HCT116 (cell line): ENCODE results near the gene NHSL2.
"Not testable (repeated sequence)": the region's sequence is repeated elsewhere in the genome, so short reads cannot be mapped to it uniquely, and the experiment has no call there.

Source experiments
- CEBPB ChIP-seq: IDR thresholded peaks from 2 replicates; pipeline ENCODE4 v1.6.1; 2012; ENCODE audit warnings: low read depth
- CTCF ChIP-seq, 3 experiments: fragments of 200-600 bp in 1 of 3; sonication (generic) in 1 of 3; IDR thresholded peaks in 2 of 3; conservative IDR thresholded peaks in 1 of 3; 2 replicates each; pipeline ENCODE4 v1.5.1; 2012 to 2017; ENCODE audit warnings: low read depth in 2 of 3, low read length in 2 of 3, antibody characterized with exemption in 1 of 3, borderline replicate concordance in 1 of 3, control low read depth in 1 of 3, mild to moderate bottlenecking in 1 of 3, mixed read lengths in 1 of 3, mixed run types in 1 of 3, moderate library complexity in 1 of 3; ENCODE audit not compliant: insufficient read depth in 1 of 3
- ELF1 ChIP-seq: IDR thresholded peaks from 2 replicates; pipeline ENCODE4 v1.6.1; 2012; ENCODE audit warnings: low read depth, borderline replicate concordance
- EZH2 ChIP-seq: fragments of 200-600 bp; sonication (generic); IDR thresholded peaks from 2 replicates; pipeline ENCODE4 v1.6.1; 2017; ENCODE audit warnings: antibody characterized with exemption, mixed run types
- EZH2phosphoT487 ChIP-seq: fragments of 200-600 bp; IDR thresholded peaks from 2 replicates; pipeline ENCODE4 v1.6.1; 2018; ENCODE audit warnings: antibody characterized with exemption, borderline replicate concordance
- JUND ChIP-seq: IDR thresholded peaks from 2 replicates; pipeline ENCODE4 v1.6.1; 2012
- MAX ChIP-seq: IDR thresholded peaks from 2 replicates; pipeline ENCODE4 v1.6.1; 2012
- POLR2A ChIP-seq: IDR thresholded peaks from 2 replicates; pipeline ENCODE4 v1.7.0; 2011; ENCODE audit warnings: borderline replicate concordance; ENCODE audit not compliant: insufficient read depth, insufficient read length; ENCODE audit errors: extremely low read depth
- POLR2AphosphoS5 ChIP-seq: IDR thresholded peaks from 2 replicates; pipeline ENCODE4 v1.6.1; 2011; ENCODE audit warnings: mild to moderate bottlenecking, low read depth, low read length, moderate library complexity
- REST ChIP-seq: IDR thresholded peaks from 2 replicates; pipeline ENCODE4 v1.6.1; 2012; ENCODE audit warnings: low read depth
- SIN3A ChIP-seq: IDR thresholded peaks from 2 replicates; pipeline ENCODE4 v1.6.1; 2012; ENCODE audit warnings: low read depth
- SP1 ChIP-seq: IDR thresholded peaks from 2 replicates; pipeline ENCODE4 v1.6.1; 2012; ENCODE audit warnings: low read depth
- YY1 ChIP-seq: IDR thresholded peaks from 2 replicates; pipeline ENCODE4 v1.6.1; 2011; ENCODE audit warnings: low read length, low read depth, moderate library complexity, mild to moderate bottlenecking; ENCODE audit not compliant: insufficient replicate concordance; ENCODE audit errors: extremely low read depth

GRCh38 chrX:71964184-71964583 lies 53.5 kb downstream of the NHSL2 start:
- TF ChIP-seq EZH2phosphoT487; POLR2AphosphoS5; REST; SIN3A; CTCF (IDR thresholded peaks at IDR 0.05 in 2 of 3, conservative IDR thresholded peaks at IDR 0.05 in 1 of 3; ENCODE audit: borderline replicate concordance in 1 of 3, insufficient read depth in 1 of 3, low read depth in 2 of 3, low read length in 2 of 3); EZH2; MAX; POLR2A; JUND; YY1; ELF1; SP1; CEBPB: not testable (repeated sequence)
